Skin epidermis (tissue), 12 donors: ENCODE measurements around the gene SMAD3.
A peak's percentile ranks its signal among the peaks of the same experiment; 100 is the strongest.

ENCODE experiments used
- H3K27ac ChIP-seq, 21 experiments: fragments of 200-600 bp; sonication (generic) in 11 of 21; one replicate each; pipeline ENCODE4 v1.5.0; 2020; ENCODE audit warnings: mild to moderate bottlenecking in 3 of 21, inconsistent platforms in 2 of 21, moderate library complexity in 2 of 21
- H3K4me3 ChIP-seq, 7 experiments: fragments of 200-600 bp; sonication (generic) in 2 of 7; one replicate each; pipeline ENCODE4 v1.5.0; 2020; ENCODE audit warnings: inconsistent platforms in 2 of 7, mild to moderate bottlenecking in 2 of 7, moderate library complexity in 1 of 7

Gene SMAD3

GRCh38 chr15:67227846-67228245 lies 162.4 kb downstream of the SMAD3 start:
- no peak overlapping the region for H3K27ac ChIP-seq
- H3K4me3 ChIP-seq = no peak overlapping the region

- no peak overlapping the region for H3K27ac ChIP-seq
Measured at GRCh38 chr15:67228286-67228685, 162.9 kb downstream of the SMAD3 start.

DNA sequence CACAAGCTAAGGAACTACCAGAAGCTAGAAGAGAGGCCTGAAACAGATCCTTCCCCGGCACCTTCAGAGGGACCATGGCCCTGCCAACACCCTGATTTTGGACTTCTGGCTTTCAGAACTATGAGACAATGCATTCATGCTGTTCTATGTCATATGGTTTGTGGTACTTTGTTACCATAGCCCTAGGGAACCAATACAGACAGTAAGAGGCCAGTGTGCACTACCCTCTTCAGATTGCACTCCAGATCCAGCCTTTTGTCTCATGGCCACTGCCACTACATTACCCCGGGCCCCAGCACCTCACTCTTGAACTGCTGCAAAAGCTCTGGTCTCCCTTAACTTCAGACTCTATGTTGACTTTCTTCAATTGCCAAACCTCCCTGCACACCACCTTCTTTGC lies 165.1 kb downstream of the SMAD3 start:
- Histone ChIP-seq H3K27ac (no peak overlapping the region), H3K4me3 (no peak overlapping the region)

More at GRCh38 chr15:67228286-67228685, 162.9 kb downstream of the SMAD3 start:
- H3K4me3 ChIP-seq = no peak overlapping the region

DNA sequence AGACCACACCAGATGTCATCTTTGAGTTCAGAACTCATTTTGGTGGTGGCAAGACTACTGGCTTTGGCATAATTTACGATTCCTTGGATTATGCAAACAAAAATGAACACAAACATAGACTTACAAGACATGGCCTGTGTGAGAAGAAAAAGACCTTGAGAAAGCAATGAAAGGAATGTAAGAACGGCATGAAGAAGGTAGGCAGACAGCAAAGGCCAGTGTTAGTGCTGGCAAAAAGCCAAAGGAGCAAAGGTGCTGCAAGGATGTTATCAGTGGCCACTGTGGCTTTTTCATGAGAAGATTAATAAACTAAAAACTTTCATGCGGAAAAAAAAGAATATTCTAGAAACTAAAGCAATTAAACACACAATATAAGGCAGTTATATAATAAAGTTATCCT lies 167.2 kb downstream of the SMAD3 start:
- no peak overlapping the region for H3K4me3 ChIP-seq
- no peak overlapping the region for H3K27ac ChIP-seq

DNA sequence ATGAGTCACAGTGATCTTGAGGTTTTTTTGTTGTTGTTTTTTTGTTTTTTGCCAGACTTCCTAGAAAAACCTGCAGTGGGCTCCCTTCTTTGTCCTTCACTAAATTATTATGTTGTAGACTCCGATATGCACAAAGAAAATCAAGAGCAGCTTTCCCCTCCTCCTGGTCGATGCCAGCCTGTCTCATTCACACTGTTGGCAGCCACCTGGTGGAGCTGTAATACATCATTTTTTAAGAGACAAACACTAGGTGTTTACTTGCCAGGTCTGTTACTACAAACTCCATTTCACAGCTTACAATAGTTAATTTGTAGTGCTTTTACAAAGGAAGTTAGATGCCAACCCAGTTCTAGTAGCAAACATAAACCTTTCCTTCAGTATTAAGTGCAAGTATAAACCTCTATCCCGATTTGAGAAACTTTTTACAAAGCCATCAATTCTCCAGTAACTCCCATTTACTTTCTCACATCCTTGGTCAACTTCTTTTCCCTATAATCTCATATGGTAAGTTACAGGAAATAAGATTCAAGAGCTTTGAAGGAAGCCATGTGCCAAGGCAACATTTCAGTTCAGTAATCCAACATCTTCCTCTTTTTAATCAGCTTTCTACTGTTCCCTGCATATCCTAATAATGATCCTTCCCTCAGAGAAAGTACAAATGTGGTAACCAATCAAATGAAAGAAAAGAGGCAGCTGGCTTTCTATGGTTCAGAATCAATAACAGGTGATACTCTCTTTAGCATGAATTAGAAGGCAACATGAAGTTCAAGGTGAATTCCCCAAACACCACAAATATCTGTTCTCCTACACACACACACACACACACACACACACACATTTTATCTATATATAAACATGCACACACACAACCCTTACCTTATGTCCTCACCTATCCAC lies 175.1 kb downstream of the SMAD3 start:
- Histone ChIP-seq H3K4me3 (no peak overlapping the region), H3K27ac (peak overlapping the region in 3 of 21 experiments; percentile 12 to 68 (median 49))

DNA sequence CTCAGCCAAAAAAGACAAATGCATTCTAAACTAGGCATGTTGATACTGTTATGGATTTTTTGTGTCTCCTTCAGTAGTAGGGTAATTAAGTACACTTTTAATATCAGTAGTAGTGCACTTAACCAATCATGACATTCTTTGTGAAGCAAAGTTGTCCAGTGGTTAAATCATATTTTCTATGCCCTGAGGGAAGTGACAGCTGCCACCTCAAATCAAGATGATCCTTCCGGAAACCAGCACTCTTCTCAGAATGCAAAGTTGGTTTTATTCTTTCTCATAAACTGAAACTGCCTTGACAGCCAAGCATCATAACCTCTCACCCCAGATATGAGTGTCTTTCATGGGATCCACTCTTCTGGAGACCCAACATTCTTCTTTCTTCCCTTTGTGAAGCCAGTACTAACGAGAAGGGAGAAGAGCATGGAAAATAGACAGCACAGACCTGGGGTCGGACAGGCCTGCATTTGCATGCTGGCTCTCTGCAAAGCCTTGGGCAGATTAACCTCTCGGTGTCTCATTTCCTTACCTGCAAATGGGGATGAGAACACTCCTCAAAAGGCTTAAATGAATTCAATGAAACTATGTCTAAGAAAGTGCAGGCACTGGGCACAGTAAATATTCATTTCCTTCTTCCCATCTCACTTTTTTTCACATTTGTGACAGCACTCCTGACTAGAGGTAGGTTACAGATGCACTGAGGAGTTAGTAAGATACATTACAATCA lies 175.9 kb downstream of the SMAD3 start:
- Histone ChIP-seq H3K27ac (peak overlapping the region in 7 of 21 experiments; percentile 3 to 68 (median 32)), H3K4me3 (no peak overlapping the region)

- Histone ChIP-seq H3K4me3 (no peak overlapping the region), H3K27ac (peak overlapping the region in 5 of 21 experiments; percentile 7 to 51 (median 16))
Measured at GRCh38 chr15:67242708-67243111, 177.3 kb downstream of the SMAD3 start.
